CD4-positive, alpha-beta T cell treated with Interleukin-2 at 100 ng/mL for 4 hours (primary cell): ENCODE data around the gene IGSF21.

ENCODE experiments used
- DNase-seq: peaks from one replicate; pipeline ENCODE4 v3.0.0-alpha.2; 2020; ENCODE audit warnings: low spot score

Gene IGSF21

DNA sequence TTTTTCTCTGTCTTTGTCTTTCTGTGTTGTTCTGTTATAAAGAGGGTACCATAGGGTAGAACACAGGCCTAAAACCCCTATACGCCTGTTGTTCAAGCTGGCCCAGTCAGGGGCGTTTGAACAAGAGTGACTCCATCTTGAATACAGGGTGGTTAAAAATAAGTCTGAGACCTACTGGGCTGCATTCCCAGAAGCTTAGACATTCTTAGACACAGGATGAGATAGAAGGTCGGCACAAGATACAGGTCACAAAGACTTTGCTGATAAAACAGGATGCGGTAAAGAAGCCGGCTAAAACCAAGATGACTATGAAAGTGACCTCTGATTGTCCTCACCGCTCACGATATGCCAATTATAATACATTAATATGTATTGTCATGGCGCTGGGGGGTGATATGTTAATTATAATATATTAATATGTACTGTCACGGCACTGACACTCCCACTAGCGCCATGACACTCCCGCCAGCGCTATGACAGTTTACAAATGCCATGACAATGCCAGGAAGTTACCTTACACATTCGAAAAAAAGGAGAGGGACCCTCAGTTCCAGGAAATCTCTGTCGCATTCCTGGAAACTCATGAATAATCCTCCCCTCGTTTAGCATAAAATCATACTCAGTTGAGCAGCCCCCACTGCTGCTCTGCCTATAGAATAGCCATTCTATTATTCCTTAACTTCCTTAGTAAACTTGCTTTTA is 314.6 kb downstream of the IGSF21 start:
- no peak for DNase-seq

DNA sequence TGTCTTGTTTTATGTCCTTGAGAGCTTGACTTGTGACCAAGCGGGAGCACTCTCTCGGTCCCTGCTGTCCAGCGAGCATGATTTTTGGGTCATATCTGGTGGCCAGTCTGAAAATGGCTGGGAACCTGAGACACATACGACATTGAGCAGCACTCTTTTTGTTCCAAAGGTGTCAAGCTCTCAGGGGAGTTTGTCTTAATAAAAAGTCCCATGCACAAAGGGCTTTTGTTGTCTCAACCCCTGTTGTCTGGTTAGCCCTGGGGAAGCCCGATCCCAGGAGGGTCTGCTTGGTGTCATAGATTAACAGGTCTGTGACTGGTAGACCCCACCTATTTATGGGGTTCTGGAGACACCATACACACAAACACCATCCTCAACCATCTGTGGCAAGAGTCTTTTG is 315.4 kb downstream of the IGSF21 start:
- DNase-seq = no peak

DNA sequence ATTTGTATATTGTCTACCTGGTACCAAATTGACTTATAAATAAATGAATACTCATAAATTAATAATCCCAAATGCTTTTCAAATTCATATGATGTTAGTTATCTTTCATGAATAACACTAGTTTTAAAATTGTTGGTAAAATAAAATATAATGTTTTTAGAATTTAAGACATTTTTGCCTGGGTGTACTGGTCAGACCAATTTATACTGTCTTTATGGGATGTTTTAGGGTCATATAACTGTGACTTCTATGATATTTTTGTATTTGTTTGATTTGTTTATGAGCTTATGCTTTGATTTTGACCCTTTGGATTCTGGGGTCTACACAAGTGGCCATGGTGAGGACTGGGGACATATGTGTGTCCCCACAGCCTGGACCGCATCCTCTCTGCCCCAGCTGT is 319.0 kb downstream of the IGSF21 start:
- DNase-seq = no peak
